Endodermal cell (in vitro differentiated cells): ENCODE measurements around the gene ARHGAP22. TPM values are rescaled to one million over a fixed set of nuclear protein-coding genes. Genes with fewer than 3 reads are reported as not detected.

ENCODE experiments used
- DNase-seq: peaks from one replicate; pipeline ENCODE4 v3.0.0-alpha.2; 2017
- H3K27ac ChIP-seq: 2 replicates; pipeline ENCODE4 v1.5.1; 2013; ENCODE audit warnings: mild to moderate bottlenecking, low read depth, low read length, moderate library complexity
- H3K27me3 ChIP-seq: 2 replicates; pipeline ENCODE4 v1.6.1; 2013; ENCODE audit warnings: mild to moderate bottlenecking, low read length, moderate library complexity; ENCODE audit not compliant: insufficient read depth, control insufficient read depth, poor library complexity, severe bottlenecking
- H3K36me3 ChIP-seq: 2 replicates; pipeline ENCODE4 v1.7.0; 2013; ENCODE audit warnings: mild to moderate bottlenecking, low read length, moderate library complexity; ENCODE audit not compliant: control insufficient read depth, insufficient read depth
- H3K4me1 ChIP-seq: one replicate; pipeline ENCODE4 v1.7.0; 2013; ENCODE audit warnings: low read length; ENCODE audit not compliant: control insufficient read depth, insufficient read depth
- H3K4me3 ChIP-seq: 2 replicates; pipeline ENCODE4 v1.5.1; 2013; ENCODE audit warnings: mild to moderate bottlenecking, low read length, moderate library complexity
- H3K9ac ChIP-seq: 2 replicates; pipeline ENCODE4 v1.6.1; 2013; ENCODE audit warnings: mild to moderate bottlenecking, low read length, moderate library complexity; ENCODE audit not compliant: poor library complexity, severe bottlenecking; ENCODE audit errors: extremely low read depth
- H3K9me3 ChIP-seq: 2 replicates; pipeline ENCODE4 v1.6.1; 2013; ENCODE audit warnings: mild to moderate bottlenecking, low read length, moderate library complexity; ENCODE audit not compliant: control insufficient read depth
- H3K27ac Mint-ChIP-seq: 2 replicates; pipeline ENCODE4 v1.8.0; 2020; ENCODE audit warnings: mixed read lengths
- H3K27me3 Mint-ChIP-seq: 2 replicates; pipeline ENCODE4 v1.8.0; 2021; ENCODE audit warnings: mild to moderate bottlenecking, mixed read lengths; ENCODE audit not compliant: insufficient read depth
- H3K36me3 Mint-ChIP-seq: 2 replicates; pipeline ENCODE4 v1.8.0; 2020; ENCODE audit warnings: low read depth, mixed read lengths
- H3K4me1 Mint-ChIP-seq: 2 replicates; pipeline ENCODE4 v1.8.0; 2020; ENCODE audit warnings: mixed read lengths
- H3K4me3 Mint-ChIP-seq: 2 replicates; pipeline ENCODE4 v1.8.0; 2020; ENCODE audit warnings: mild to moderate bottlenecking, moderate library complexity, mixed read lengths
- H3K9me3 Mint-ChIP-seq: 2 replicates; pipeline ENCODE4 v1.8.0; 2020; ENCODE audit warnings: mild to moderate bottlenecking, mixed read lengths
- CTCF ChIP-seq: fragments of 200-600 bp; sonication (generic); conservative IDR thresholded peaks from 2 replicates; pipeline ENCODE4 v1.5.0; 2021; ENCODE audit warnings: antibody characterized with exemption, mild to moderate bottlenecking
- WGBS, 2 experiments: methylation state at CpG; one replicate each; pipeline versions ENCODE4 v1.1.5 to v1.1.7; 2013; ENCODE audit warnings: missing lambda C conversion rate in 2 of 2, mixed read lengths in 1 of 2; ENCODE audit not compliant: insufficient coverage in 1 of 2, insufficient read length in 1 of 2; 5-methylcytosine and 5-hydroxymethylcytosine counted together
- total RNA-seq, 2 donors: library from RNA; stranded (reverse); fragmentation: NEBNext Ultra II Directional in 1 of 2; extraction: Animal tissue kit (Norgen Biotek cat#: 25700) in 1 of 2; gene quantifications; 2 replicates in 1 of 2; 3 replicates in 1 of 2; pipeline ENCODE4 v1.2.1, GENCODE V29; 2021

Gene ARHGAP22
- total RNA-seq, 2 donors from 2014 or later, result 10.3 to 14.1 TPM

- H3K4me1 Mint-ChIP-seq, result peaks cover 27% of the 10 kb centered on the region
- Histone ChIP-seq H3K27me3 (peaks cover 10% of the 10 kb centered on the region), H3K9ac (no peak overlapping the region), H3K4me1 (peaks cover 24% of the 10 kb centered on the region), H3K4me3 (no peak overlapping the region), H3K27ac (no peak overlapping the region), H3K9me3 (no peaks in the 10 kb centered on the region), H3K36me3 (no peaks in the 10 kb centered on the region)
- no peak for DNase-seq
- peaks cover 34% of the 10 kb centered on the region for H3K27me3 Mint-ChIP-seq
- 93% methylated on average over 22 to 43 of the region's 43 CpGs for WGBS, 2 experiments
- H3K4me3 Mint-ChIP-seq, result no peak overlapping the region
- no peak overlapping the region for H3K27ac Mint-ChIP-seq
- no peaks in the 10 kb centered on the region for H3K9me3 Mint-ChIP-seq
- TF ChIP-seq CTCF, result no peak
- H3K36me3 Mint-ChIP-seq, result peaks cover 26% of the 10 kb centered on the region
Observed at GRCh38 chr10:48450741-48451466, 154.0 kb downstream of the ARHGAP22 start.

- Mint-ChIP-seq H3K4me1 (peaks cover 30% of the 10 kb centered on the region), H3K9me3 (no peaks in the 10 kb centered on the region), H3K4me3 (no peak overlapping the region), H3K36me3 (peaks cover 26% of the 10 kb centered on the region), H3K27ac (no peak overlapping the region), H3K27me3 (peaks cover 35% of the 10 kb centered on the region)
- no peak for TF ChIP-seq CTCF
- Histone ChIP-seq H3K9ac (no peak overlapping the region), H3K4me3 (no peak overlapping the region), H3K9me3 (no peaks in the 10 kb centered on the region), H3K4me1 (peaks cover 26% of the 10 kb centered on the region), H3K36me3 (no peaks in the 10 kb centered on the region), H3K27me3 (peaks cover 12% of the 10 kb centered on the region), H3K27ac (no peak overlapping the region)
- DNase-seq, result no peak
- 94 to 95% methylated on average over 21 to 49 of the region's 49 CpGs for WGBS, 2 experiments
Observed at GRCh38 chr10:48450233-48450740, 154.6 kb downstream of the ARHGAP22 start.

- no peak overlapping the region for H3K9ac ChIP-seq
- Mint-ChIP-seq H3K4me3 (no peak overlapping the region), H3K4me1 (peaks cover 32% of the 10 kb centered on the region), H3K36me3 (peaks cover 26% of the 10 kb centered on the region), H3K27me3 (peaks cover 35% of the 10 kb centered on the region), H3K27ac (no peak overlapping the region), H3K9me3 (no peaks in the 10 kb centered on the region)
- peaks cover 26% of the 10 kb centered on the region for H3K4me1 ChIP-seq
- no peaks in the 10 kb centered on the region for H3K9me3 ChIP-seq
- no peaks in the 10 kb centered on the region for H3K36me3 ChIP-seq
- H3K27ac ChIP-seq, result no peak overlapping the region
- no peak for TF ChIP-seq CTCF
- peaks cover 12% of the 10 kb centered on the region for H3K27me3 ChIP-seq
- no peak for DNase-seq
- 89 to 95% methylated on average over 13 to 19 of the region's 19 CpGs for WGBS, 2 experiments
- H3K4me3 ChIP-seq, result no peak overlapping the region
Observed at GRCh38 chr10:48449501-48450232, 155.2 kb downstream of the ARHGAP22 start.
